Activated T-helper 1 cell treated with anti-CD3 and anti-CD28 coated beads, Interleukin-12 subunit alpha, Interleukin-12 subunit beta, Interleukin-2, Interleukin-4 antibody, amounts not matched to agents 30 ng/mL and 10 ng/mL and 1 ng/mL, durations not matched to agents 14 hours and 24 hours and 36 hours (primary cell): Measurements from ENCODE around the gene TAT. TPM values are rescaled to one million over a fixed set of nuclear protein-coding genes. Genes with fewer than 3 reads are reported as not detected.
A peak's percentile ranks its signal among the peaks of the same experiment; 100 is the strongest.
"Not testable (repeated sequence)": the region's sequence is repeated elsewhere in the genome, so short reads cannot be mapped to it uniquely, and the experiment has no call there.

Source experiments
- DNase-seq: peaks from one replicate; pipeline ENCODE4 v3.0.0; 2021; ENCODE audit warnings: low spot score
- H3K27ac Mint-ChIP-seq: one replicate; pipeline ENCODE4 v1.8.0; 2021; ENCODE audit warnings: mild to moderate bottlenecking, mixed read lengths
- H3K27me3 Mint-ChIP-seq: one replicate; pipeline ENCODE4 v1.8.0; 2022; ENCODE audit warnings: mild to moderate bottlenecking, moderate library complexity, mixed read lengths; ENCODE audit not compliant: insufficient read depth
- H3K36me3 Mint-ChIP-seq: one replicate; pipeline ENCODE4 v1.8.0; 2021; ENCODE audit warnings: low read depth, mixed read lengths
- H3K4me1 Mint-ChIP-seq: one replicate; pipeline ENCODE4 v1.8.0; 2021; ENCODE audit warnings: low read depth, mixed read lengths
- H3K4me3 Mint-ChIP-seq: one replicate; pipeline ENCODE4 v1.8.0; 2021; ENCODE audit warnings: mild to moderate bottlenecking, moderate library complexity, mixed read lengths
- H3K9me3 Mint-ChIP-seq: one replicate; pipeline ENCODE4 v1.8.0; 2021; ENCODE audit warnings: mixed read lengths
- intact Hi-C: fragments of 100-400 bp; cut with micrococcal nuclease; formaldehyde crosslinking; loops from one replicate; pipeline ENCODE4 v1.15.1; 2024
- total RNA-seq: library from RNA; stranded (reverse); gene quantifications from 2 replicates; pipeline ENCODE4 v1.2.3, GENCODE V29; 2022

Gene TAT
- total RNA-seq, 1 donor from 2014 or later = not detected

DNA sequence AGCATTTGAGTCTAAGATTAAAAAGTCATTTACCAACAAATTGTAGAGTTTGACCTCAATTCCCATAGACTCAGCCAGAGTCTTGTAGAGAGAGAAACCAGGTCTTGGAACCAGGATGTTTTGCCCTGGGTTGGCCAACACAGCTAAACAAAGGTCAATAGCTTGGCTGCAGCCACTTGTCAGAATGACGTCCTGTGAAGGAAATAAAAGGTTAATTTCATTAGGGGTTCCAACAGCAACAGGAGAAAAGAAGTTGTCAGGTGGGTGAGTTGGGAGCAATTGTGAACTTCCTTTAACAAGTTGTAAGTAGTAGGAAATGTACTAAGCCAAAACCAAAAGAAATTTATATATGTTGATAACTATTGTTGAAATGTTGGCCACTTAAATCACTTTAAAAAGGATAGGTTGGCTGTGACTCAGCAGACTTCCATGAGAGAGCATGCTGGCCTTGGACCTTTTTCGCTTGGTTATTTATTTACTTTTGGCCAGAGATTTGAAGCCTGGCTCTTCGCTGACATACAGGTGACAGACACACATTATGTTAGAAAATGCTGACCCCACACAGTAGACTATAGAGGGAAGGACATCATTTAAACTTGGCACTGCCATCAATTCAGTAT lies 4.3 kb downstream of the TAT start:
- no peaks in the 10 kb centered on the region for H3K4me1 Mint-ChIP-seq
- intact Hi-C loops = no loop called here
- H3K9me3 Mint-ChIP-seq = no peaks in the 10 kb centered on the region
- H3K27ac Mint-ChIP-seq = no peak overlapping the region
- H3K27me3 Mint-ChIP-seq = peaks cover 21% of the 10 kb centered on the region
- no peak overlapping the region for H3K4me3 Mint-ChIP-seq
- no peak for DNase-seq
- no peaks in the 10 kb centered on the region for H3K36me3 Mint-ChIP-seq

- intact Hi-C loops = no loop called here
- Mint-ChIP-seq H3K27ac (no peak overlapping the region), H3K4me3 (no peak overlapping the region), H3K36me3 (no peaks in the 10 kb centered on the region), H3K27me3 (peaks cover 7% of the 10 kb centered on the region), H3K4me1 (peaks cover 13% of the 10 kb centered on the region), H3K9me3 (no peaks in the 10 kb centered on the region)
- no peak for DNase-seq
These were observed 6.7 kb downstream of the TAT start for GRCh38 chr16:71570144-71570543.

GRCh38 chr16:71569621-71570020 lies 7.3 kb downstream of the TAT start:
- no peaks in the 10 kb centered on the region for H3K36me3 Mint-ChIP-seq
- H3K27ac Mint-ChIP-seq = no peak overlapping the region
- intact Hi-C loops = loop anchor here (10.0 kb wide), 1 partner anchor 315 kb away; the partner anchor contains the start of gene ZNF821
- H3K9me3 Mint-ChIP-seq = no peaks in the 10 kb centered on the region
- peaks cover 7% of the 10 kb centered on the region for H3K27me3 Mint-ChIP-seq
- no peak for DNase-seq
- H3K4me1 Mint-ChIP-seq = peaks cover 13% of the 10 kb centered on the region
- no peak overlapping the region for H3K4me3 Mint-ChIP-seq

DNA sequence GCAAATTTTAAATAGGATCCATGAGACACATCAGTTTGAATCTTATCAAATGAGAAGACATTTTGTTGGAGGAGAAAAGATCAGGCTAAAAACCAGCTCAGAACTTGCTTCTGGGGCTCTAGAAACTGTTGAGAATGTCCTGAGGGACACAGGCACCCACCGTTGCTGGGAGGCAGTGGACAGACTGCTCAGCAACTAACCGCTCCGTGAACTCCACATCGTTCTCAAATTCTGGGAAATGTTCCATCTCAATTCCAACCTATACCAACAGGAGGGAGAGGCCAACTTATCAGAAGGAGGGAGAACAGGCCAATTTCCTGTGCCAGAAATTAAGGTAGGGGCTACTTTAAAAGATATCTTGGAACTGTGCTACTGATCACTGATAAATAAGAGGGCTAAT lies 8.3 kb downstream of the TAT start:
- no peak for DNase-seq
- no peak overlapping the region for H3K4me3 Mint-ChIP-seq
- H3K27me3 Mint-ChIP-seq = peaks cover 7% of the 10 kb centered on the region
- H3K36me3 Mint-ChIP-seq = no peaks in the 10 kb centered on the region
- no peak overlapping the region for H3K27ac Mint-ChIP-seq
- peaks cover 18% of the 10 kb centered on the region for H3K4me1 Mint-ChIP-seq
- intact Hi-C loops = loop anchor here (10.0 kb wide), 1 partner anchor 316 kb away; the partner anchor contains the start of gene ZNF821
- no peaks in the 10 kb centered on the region for H3K9me3 Mint-ChIP-seq

DNA sequence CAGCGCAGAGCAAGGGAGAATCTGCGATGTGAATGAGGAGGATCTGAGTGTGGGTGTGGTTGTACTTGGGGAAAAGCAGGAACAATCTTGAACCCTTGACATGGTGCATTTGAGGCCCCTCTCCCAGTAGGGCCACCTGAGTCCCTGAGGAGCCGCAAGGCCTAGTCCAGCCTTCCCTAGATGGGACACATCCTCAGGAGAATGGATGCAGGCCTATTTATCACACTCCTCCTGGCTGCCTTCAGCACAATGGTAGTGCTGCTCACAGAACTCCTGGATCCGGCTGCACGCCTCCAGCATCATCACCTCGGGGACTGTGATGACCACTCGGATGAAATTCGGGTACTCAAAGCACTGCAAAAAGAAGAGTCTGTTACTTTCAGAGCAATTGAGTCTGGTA lies 9.0 kb downstream of the TAT start:
- Mint-ChIP-seq H3K4me3 (no peak overlapping the region), H3K9me3 (no peaks in the 10 kb centered on the region), H3K36me3 (no peaks in the 10 kb centered on the region), H3K27me3 (peaks cover 4% of the 10 kb centered on the region), H3K4me1 (peaks cover 18% of the 10 kb centered on the region), H3K27ac (no peak overlapping the region)
- DNase-seq = no peak
- intact Hi-C loops = loop anchor here (10.0 kb wide), 1 partner anchor 317 kb away; the partner anchor contains the start of gene ZNF821

DNA sequence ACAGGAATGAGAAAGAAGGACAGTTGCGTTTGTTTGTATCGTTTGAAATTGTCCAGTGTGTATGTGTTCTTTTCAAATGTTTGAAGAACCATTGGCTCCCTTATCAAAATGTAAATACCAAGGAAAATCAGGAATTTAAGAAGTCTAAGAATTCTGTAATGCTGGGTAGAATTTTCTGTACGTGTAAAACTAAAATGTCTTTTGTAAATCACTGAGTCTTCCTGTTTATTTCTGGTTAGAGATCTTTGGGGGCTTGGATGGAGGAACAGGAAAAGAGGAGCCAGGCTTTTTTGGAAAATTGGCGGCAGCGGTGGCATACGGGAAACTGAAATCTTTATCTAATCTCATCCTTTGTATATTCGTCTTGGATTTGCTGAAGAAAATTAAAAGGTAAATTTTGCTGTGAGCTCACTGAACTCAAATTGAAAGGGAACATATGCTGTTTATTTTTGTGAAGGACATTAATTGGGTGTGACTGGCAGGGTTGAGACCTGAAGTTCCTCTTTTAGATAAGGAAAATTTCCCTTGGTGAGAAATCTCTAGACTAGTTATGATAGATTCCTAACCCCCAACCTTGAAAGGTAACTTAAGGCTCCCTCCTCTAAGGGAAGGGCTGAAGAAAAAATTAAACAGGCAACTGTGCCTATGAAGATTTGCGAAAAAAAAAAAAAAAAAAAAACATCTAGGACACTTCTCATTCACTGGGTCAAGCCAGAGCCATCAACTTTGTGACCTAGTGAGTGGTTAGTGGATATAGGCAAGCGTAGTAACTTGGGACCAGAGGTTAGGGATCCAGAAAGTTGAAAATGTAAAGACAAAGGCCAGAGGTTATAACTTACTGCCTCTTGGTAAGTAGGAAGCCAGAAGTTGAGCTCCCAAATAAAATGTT lies 10.8 kb downstream of the TAT start:
- intact Hi-C loops = loop anchor here (1.0 to 10.0 kb wide), 10 partner anchors 45 to 527 kb away; partner anchors contain the start of genes CMTR2, DHODH, DHX38 and TXNL4B
- H3K9me3 Mint-ChIP-seq = peaks cover 18% of the 10 kb centered on the region
- H3K27me3 Mint-ChIP-seq = peaks cover 2% of the 10 kb centered on the region
- H3K27ac Mint-ChIP-seq = peak overlapping the region; percentile 88
- H3K4me3 Mint-ChIP-seq = peak overlapping the region; percentile 85
- peaks cover 18% of the 10 kb centered on the region for H3K4me1 Mint-ChIP-seq
- no peak for DNase-seq
- H3K36me3 Mint-ChIP-seq = no peaks in the 10 kb centered on the region

GRCh38 chr16:71564335-71564967 lies 12.4 kb downstream of the TAT start:
- no peaks in the 10 kb centered on the region for H3K36me3 Mint-ChIP-seq
- H3K9me3 Mint-ChIP-seq = peaks cover 18% of the 10 kb centered on the region
- peak overlapping the region; percentile 85 for H3K4me3 Mint-ChIP-seq
- H3K27ac Mint-ChIP-seq = peak overlapping the region; percentile 88
- no peak for DNase-seq
- peaks cover 2% of the 10 kb centered on the region for H3K27me3 Mint-ChIP-seq
- H3K4me1 Mint-ChIP-seq = peaks cover 18% of the 10 kb centered on the region
- intact Hi-C loops = loop anchor here (2.0 to 10.0 kb wide), 2 partner anchors 158 to 320 kb away; partner anchors contain the start of gene ZNF821

- Mint-ChIP-seq H3K27ac (no peak overlapping the region), H3K9me3 (peaks cover 18% of the 10 kb centered on the region), H3K36me3 (no peaks in the 10 kb centered on the region), H3K27me3 (peaks cover 7% of the 10 kb centered on the region), H3K4me1 (peaks cover 18% of the 10 kb centered on the region), H3K4me3 (no peak overlapping the region)
- no peak for DNase-seq
- intact Hi-C loops = loop anchor here (10.0 kb wide), 1 partner anchor 322 kb away; the partner anchor contains the start of gene ZNF821
These were observed 14.3 kb downstream of the TAT start for GRCh38 chr16:71562552-71562951.

DNA sequence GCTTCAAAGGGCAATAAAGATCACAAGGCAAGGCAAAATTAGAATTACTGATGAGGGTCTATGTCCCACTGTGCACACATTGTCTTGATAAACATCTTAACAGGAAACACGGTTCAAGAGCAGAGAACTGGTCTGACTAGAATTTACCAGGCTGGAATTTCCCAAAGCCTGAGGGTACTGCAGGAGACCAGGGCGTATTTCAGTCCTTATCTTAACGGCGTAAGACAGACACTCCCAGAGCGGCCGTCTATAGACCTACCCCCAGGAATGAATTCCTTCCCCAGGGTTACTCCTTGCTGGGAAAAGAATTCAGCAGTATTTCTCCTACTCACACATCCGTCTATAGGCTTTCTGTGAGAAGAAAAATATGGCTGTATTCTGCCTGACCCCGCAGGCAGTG lies 15.0 kb downstream of the TAT start:
- H3K27ac Mint-ChIP-seq, H3K27me3 Mint-ChIP-seq, H3K4me3 Mint-ChIP-seq, DNase-seq, H3K36me3 Mint-ChIP-seq: not testable (repeated sequence)
- Mint-ChIP-seq H3K4me1 (peaks cover 18% of the 10 kb centered on the region), H3K9me3 (peaks cover 18% of the 10 kb centered on the region)
- intact Hi-C loops = loop anchor here (10.0 kb wide), 1 partner anchor 323 kb away; the partner anchor contains the start of gene ZNF821

- Mint-ChIP-seq H3K36me3 (no peaks in the 10 kb centered on the region), H3K9me3 (peaks cover 18% of the 10 kb centered on the region), H3K4me1 (peaks cover 5% of the 10 kb centered on the region), H3K4me3 (no peak overlapping the region), H3K27me3 (peaks cover 7% of the 10 kb centered on the region), H3K27ac (no peak overlapping the region)
- intact Hi-C loops = loop anchor here (10.0 kb wide), 1 partner anchor 325 kb away; the partner anchor contains the start of gene ZNF821
- no peak for DNase-seq
These were observed 17.0 kb downstream of the TAT start for GRCh38 chr16:71559855-71560254.

DNA sequence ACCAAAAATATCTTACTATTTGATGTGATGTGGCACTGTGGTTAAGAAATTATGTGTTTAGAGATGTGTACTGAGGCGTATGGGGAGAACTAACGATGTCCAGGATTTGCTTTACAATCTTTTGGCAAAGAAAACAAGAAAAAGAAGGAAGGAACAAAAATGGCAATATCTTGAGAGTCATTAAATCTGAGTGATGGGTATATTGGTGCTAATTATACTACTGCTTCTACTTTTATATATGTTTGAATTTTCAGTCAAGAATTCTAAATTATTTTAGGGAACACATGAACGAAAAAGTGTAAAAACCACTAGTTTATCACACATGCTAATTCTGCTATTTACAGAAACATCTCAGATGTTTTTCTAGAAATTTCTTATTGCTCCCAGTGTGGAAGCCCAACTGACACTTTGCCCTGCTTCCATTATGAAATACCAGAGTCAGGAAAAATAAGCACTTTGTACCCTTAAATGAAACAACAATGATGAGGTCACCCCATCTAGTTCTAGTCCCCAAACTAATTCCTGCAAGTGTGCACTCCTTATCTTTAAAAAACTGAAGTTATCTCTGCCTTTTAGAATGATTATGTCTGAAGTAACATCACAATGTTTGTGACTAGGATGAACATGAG lies 18.8 kb downstream of the TAT start:
- Mint-ChIP-seq H3K27ac (no peak overlapping the region), H3K4me1 (no peaks in the 10 kb centered on the region), H3K4me3 (no peak overlapping the region), H3K36me3 (no peaks in the 10 kb centered on the region), H3K27me3 (peaks cover 7% of the 10 kb centered on the region), H3K9me3 (peaks cover 18% of the 10 kb centered on the region)
- no peak for DNase-seq
- intact Hi-C loops = no loop called here

DNA sequence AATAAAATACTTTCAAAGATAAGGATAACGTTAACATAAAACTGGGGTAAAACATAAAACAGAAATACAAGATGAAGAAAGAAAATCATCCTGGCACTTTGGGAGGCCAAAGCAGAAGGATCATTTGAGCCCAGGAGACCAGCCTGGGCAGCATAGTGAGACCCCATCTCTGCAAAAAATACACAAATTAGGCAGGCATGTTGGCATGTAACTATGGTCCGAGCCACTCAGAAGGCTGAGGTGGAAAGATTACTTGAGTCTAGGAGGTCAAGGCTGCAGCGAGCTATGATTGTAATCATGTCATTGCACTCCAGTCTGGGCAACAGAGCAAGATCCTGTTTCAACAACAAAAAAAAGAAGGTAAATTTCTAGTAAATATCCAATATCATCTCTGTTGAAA lies 19.6 kb downstream of the TAT start:
- Mint-ChIP-seq H3K4me3 (no peak overlapping the region), H3K27me3 (peaks cover 9% of the 10 kb centered on the region), H3K4me1 (no peaks in the 10 kb centered on the region), H3K9me3 (peaks cover 11% of the 10 kb centered on the region), H3K27ac (no peak overlapping the region), H3K36me3 (no peaks in the 10 kb centered on the region)
- DNase-seq = no peak
- intact Hi-C loops = no loop called here
